ENCODE data around the gene PHYHD1. TPM values are rescaled to one million over a fixed set of nuclear protein-coding genes. Genes with fewer than 3 reads are reported as not detected.
A peak's percentile ranks its signal among the peaks of the same experiment; 100 is the strongest.

The PHYHD1 gene
- polyA plus RNA-seq (ENCODE audit: insufficient read length in 3 of 3): 10 to 100 TPM; 51.6 to 62.8 (median 56.2) TPM
- long read RNA-seq, donor 1: 0 reads
- long read RNA-seq, donor 2: 0 reads
- long read RNA-seq, donor 3, partial matches to known transcripts: 7 of 7 reads
- long read RNA-seq, donor 3, other reads (novel, unspliced or antisense): 0 of 7 reads
- long read RNA-seq, donor 4, partial matches to known transcripts: 0 of 1 reads
- long read RNA-seq, donor 4, other reads (novel, unspliced or antisense): 0 of 1 reads
- long read RNA-seq, donor 5: 0 reads
- long read RNA-seq, donor 6, partial matches to known transcripts: 5 of 7 reads
- long read RNA-seq, donor 6, other reads (novel, unspliced or antisense): 0 of 7 reads
- long read RNA-seq, donor 7, partial matches to known transcripts: 7 of 9 reads
- long read RNA-seq, donor 7, other reads (novel, unspliced or antisense): 0 of 9 reads
- long read RNA-seq, donor 8, partial matches to known transcripts: 27 of 33 reads
- long read RNA-seq, donor 8, other reads (novel, unspliced or antisense): 0 of 33 reads
- long read RNA-seq, donor 9, partial matches to known transcripts: 0 of 2 reads
- long read RNA-seq, donor 9, other reads (novel, unspliced or antisense): 0 of 2 reads
- long read RNA-seq, donor 10, partial matches to known transcripts: 8 of 9 reads
- long read RNA-seq, donor 10, other reads (novel, unspliced or antisense): 0 of 9 reads
- long read RNA-seq, donor 11, partial matches to known transcripts: 0 of 1 reads
- long read RNA-seq, donor 11, other reads (novel, unspliced or antisense): 0 of 1 reads
- long read RNA-seq, donor 12, partial matches to known transcripts: 0 of 1 reads
- long read RNA-seq, donor 12, other reads (novel, unspliced or antisense): 0 of 1 reads
- long read RNA-seq, donor 13: 0 reads
- long read RNA-seq, donor 14, partial matches to known transcripts: 6 of 8 reads
- long read RNA-seq, donor 14, other reads (novel, unspliced or antisense): 0 of 8 reads
- long read RNA-seq, donor 15, partial matches to known transcripts: 0 of 3 reads
- long read RNA-seq, donor 15, other reads (novel, unspliced or antisense): 0 of 3 reads
- long read RNA-seq, donor 16, partial matches to known transcripts: 9 of 11 reads
- long read RNA-seq, donor 16, other reads (novel, unspliced or antisense): 0 of 11 reads

DNA sequence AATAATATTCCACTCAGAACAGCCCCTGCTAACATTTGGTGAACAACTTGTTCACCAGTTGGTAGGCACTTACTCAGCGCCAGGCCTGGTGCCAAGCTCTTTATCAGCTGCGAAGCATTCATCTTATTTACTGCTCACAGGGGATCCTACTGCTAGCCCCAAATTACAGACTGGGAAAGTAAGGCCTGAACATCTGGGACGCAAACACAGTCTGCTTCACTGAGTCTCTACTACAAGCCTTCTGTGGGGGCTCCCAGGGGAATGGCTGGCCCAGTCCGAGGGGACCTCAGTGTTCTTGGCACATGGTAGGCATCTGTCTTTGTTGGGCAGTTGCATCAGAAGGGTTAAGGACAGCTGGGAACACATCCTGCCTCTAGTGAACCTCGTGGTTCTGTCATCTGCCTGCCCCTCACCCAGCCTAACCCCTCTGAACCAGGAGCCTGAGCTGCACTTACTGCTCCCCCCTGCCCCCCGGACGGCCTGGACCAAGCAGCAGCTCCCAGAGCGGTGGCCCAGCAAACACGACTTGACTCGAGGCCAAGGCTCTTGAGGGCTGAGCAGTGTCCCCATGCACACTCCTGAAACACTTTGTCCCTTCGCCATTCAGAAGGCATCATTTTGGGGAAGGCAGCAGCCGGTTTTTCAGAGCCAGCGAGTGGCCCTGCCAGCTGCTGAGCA, at the start of gene PHYHD1:
TSS of gene PHYHD1 (plus strand) at position 602 of the 678 bp plus-strand sequence. CDS start 1,342 bp downstream, outside the sequence.
- no peak for DNase-seq (ENCODE audit: extremely low read depth in 1 of 11, low read depth in 9 of 11, low spot score in 4 of 11)

DNA sequence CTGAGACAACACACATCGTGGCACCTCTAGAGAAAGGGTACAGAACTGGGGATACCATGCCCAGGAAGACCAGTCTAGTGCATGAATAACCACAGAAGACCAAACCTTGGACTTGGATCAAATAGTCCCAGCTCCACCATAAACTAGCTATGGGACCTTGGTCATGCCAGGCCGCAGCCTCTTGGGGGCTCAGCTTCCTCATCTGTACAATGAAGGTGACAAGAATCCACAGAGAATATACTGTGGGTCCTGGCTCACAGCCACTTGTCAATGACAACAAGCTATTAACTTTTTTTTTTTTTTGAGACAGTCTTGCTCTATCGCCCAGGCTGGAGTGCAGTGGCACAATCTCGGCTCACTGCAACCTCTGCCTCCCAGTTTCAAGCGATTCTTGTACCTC, 42.9 kb upstream of the PHYHD1 start:
- no peak for DNase-seq (ENCODE audit: extremely low read depth in 1 of 11, low read depth in 9 of 11, low spot score in 4 of 11)

DNA sequence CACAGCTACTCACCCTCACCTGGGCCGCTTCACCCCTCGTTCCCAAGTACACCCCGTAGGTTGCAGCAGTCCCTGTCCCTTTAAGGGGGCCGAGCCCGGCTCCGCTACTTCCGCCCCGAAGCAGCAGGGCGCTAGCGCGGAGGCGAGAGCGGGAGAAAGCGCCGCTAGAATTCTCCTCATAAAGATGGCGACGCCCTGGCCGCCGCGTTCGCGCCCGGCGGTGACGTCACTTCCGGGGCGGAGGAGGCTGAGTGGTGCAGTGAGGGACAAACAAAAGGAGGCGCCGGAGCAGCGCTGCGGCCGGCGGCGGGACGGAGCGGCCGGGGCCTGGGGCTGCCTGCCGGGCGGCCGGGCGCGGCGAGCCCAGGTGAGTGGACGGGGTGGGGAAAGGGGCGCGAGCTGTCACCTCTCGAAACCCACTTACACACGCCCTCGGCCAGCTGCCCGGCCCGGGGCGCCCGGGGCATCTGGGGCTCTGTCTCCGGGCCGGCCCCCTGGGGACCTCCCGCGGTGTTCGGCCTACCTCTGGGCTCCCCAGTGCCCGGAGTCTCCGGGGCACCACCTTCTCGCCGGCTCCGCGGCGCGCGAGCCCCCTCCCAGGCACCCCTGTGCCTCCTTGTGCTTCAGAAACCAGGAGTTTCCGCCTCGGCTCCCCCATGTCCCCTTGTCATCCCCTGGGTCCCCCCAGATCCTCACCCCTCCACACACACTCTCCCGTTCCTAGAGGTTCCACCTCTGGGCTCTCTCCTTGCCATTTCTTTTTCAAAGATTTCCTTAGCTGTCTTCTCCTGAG, 38.7 kb upstream of the PHYHD1 start, which contains the start of the genes KYAT1 and LRRC8A:
TSS of gene KYAT1 (minus strand) at position 67 of the 793 bp plus-strand sequence. CDS start 36,545 bp downstream, outside the sequence.
TSS of gene LRRC8A (plus strand) at position 250 of the 793 bp plus-strand sequence. CDS start 25,032 bp downstream, outside the sequence.
- DNase-seq (ENCODE audit: extremely low read depth in 1 of 11, low read depth in 9 of 11, low spot score in 4 of 11): peak; percentile 89 to 96 (median 95)

DNA sequence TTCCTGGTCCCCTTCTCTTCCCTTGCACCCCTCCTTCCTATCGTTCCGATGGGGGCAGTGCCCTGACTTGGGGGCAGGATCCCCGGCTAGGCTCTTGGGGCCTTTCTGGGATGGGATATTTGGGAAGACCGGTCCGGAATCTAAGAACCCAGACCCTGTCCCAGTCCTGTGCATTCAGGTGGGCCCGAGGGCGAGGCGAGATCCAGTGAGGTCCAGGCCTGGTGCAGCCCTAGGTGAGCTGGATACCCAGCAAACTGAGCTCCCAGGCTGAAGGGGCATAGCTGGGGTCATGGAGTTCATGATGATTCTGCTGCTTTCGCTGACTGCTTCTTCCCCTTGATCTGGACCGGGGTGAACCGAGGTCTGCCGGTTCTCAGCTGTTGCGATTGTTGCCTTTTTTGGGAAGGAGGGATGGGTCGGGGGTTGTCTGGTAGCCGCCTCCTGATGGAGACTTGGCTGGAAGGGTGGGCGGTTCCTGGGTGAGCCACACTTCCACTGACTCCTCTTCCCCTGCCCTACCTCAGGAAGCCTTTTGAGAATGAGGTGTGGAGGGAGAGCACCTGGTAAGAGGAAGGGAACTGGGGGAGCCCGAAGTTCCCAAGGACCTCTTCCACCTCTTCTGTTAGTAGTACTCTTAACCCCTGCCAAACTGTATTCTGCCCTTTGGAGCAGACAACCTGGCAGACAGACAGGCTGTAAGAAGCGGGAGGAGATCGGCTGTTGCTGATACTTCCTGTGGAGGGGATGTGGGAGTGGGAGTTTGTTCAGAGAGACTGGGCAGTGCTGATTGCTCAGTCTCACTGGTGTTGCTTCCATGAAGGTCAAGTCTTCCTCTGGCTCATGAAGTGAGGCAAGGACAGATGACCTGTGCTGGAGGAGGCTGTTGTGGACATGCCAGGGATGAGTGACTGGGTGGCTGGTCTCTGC, 37.8 kb upstream of the PHYHD1 start:
- no peak for DNase-seq (ENCODE audit: extremely low read depth in 1 of 11, low read depth in 9 of 11, low spot score in 4 of 11)

DNA sequence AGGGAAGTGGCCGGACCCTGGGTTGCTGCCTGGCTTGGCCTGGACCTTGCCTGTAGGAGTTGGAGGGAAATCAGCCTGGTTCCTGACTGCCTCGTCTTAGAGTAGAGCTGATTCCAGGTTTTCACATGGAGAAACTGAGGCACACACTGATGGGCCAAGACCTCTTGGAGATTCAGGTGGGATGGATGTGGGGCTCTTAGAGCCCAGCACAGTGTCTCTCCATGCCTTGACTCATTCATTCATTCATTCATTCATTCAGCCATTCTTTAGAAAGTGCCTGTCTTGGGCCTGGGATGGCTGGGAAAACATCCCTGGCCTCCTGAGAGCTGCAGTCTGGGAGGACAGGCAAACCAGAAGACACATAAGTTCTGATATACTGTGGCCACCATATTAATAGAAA, 36.6 kb upstream of the PHYHD1 start:
- no peak for DNase-seq (ENCODE audit: extremely low read depth in 1 of 11, low read depth in 9 of 11, low spot score in 4 of 11)

DNA sequence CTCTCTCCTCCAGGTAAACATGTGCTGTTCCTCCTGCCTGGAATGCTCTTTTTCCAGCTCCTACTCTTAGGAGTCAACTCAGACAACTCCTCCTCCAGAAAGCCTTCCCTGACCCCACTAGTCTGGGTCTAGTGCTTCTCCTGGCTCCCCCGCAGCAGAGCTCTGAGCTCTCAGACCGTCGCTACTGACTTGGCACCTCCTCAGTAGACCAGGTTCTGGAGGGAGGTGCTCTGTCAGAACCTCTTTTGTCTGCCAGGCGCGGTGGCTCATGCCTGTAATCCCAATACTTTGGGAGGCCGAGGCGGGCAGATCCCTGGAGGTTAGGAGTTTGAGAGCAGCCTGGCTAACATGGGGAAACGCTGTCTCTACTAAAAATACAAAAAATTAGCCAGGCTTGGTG, 35.4 kb upstream of the PHYHD1 start:
- DNase-seq (ENCODE audit: extremely low read depth in 1 of 11, low read depth in 9 of 11, low spot score in 4 of 11): no peak

DNA sequence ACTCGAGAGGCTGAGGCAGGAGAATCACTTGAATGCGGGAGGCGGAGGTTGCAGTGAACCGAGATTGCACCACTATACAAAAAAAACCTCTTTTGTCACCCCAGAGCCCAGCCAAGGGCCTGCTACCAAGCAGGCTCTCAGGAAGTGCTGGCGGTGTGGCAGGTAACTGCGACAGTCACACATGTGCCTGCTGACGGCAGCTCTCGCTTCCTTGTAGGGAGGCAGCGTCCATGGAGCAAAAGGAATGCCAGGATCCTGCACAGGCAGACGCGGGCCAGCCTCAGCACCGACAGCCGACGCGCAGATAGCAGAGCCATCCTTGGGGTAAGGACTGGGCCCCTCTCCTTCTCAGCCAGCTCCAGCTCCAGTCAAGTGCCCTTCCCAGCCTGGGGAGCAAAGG, 35.0 kb upstream of the PHYHD1 start:
- DNase-seq (ENCODE audit: extremely low read depth in 1 of 11, low read depth in 9 of 11, low spot score in 4 of 11): no peak

DNA sequence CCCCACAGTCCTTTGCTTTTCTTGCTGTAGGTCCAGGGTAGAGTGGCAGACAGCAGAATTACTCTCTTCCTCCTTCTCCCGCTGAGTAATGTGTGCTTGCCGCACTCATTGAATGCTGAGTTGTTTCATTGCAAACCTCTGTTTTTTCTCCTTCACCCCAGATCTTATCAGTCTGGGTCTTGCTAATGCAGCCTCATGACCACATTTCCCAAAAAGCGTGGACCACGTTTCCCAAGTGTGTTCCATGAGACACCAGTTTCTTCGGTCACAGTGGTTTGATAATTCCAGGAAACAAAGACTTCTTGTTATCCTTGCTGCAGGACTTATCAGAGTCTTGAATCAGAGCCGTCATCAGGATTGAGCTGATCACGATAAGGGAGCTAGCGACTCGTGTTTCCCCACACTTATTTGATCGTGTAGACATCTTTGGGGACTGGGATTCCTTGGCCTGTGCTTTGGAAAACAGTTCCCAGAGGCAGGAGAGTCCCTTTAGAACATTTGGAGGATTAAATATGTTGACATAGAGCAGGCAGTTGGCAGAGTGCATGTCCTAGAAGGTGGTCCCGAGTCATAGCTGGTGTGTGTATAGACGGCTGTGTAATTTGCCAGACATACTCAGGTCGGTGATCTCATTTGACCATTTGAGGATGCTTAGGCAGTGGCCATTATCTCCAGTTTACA, 34.4 kb upstream of the PHYHD1 start:
- DNase-seq (ENCODE audit: extremely low read depth in 1 of 11, low read depth in 9 of 11, low spot score in 4 of 11): no peak

DNA sequence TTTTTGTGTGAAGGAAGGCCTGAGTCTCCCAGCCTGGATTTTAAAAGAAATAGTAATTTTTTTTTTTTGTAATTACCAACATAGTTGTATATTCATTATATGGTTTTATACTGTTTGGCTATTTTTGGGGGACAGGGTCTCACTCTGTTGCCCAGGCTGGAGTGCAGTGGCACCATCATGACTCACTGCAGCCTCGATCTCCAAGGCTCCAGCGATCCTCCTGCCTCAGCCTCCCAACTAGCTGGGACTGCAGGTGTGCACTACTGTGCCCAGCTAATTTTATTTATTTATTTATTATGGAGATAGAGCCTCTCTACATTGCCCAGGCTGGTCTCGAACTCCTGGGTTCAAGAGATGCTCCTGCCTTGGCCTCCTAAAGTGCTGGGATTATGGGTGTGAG, 33.7 kb upstream of the PHYHD1 start:
- no peak for DNase-seq (ENCODE audit: extremely low read depth in 1 of 11, low read depth in 9 of 11, low spot score in 4 of 11)

DNA sequence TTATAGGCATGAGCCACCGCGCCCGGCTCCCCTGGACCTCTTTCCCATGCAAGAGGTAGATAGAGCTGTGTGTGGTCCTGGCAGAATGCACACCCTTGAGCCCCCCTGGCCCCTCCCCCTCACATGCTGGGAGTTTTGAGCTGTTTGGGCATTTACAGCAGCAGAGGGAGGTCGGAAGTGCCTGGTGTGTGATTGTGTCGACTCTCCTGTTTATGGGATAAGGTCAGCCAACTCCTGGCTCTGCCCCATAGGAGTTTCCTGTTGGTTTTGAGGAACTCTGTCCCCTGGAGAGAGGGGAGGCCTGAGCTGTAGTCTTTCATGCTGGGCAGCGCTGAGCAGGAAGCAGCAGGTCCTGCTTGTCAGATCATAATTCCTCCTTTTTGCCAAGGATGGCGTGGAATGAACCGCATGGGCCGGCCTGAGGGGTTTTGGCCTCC, 32.9 kb upstream of the PHYHD1 start:
- DNase-seq (ENCODE audit: extremely low read depth in 1 of 11, low read depth in 9 of 11, low spot score in 4 of 11): no peak

DNA sequence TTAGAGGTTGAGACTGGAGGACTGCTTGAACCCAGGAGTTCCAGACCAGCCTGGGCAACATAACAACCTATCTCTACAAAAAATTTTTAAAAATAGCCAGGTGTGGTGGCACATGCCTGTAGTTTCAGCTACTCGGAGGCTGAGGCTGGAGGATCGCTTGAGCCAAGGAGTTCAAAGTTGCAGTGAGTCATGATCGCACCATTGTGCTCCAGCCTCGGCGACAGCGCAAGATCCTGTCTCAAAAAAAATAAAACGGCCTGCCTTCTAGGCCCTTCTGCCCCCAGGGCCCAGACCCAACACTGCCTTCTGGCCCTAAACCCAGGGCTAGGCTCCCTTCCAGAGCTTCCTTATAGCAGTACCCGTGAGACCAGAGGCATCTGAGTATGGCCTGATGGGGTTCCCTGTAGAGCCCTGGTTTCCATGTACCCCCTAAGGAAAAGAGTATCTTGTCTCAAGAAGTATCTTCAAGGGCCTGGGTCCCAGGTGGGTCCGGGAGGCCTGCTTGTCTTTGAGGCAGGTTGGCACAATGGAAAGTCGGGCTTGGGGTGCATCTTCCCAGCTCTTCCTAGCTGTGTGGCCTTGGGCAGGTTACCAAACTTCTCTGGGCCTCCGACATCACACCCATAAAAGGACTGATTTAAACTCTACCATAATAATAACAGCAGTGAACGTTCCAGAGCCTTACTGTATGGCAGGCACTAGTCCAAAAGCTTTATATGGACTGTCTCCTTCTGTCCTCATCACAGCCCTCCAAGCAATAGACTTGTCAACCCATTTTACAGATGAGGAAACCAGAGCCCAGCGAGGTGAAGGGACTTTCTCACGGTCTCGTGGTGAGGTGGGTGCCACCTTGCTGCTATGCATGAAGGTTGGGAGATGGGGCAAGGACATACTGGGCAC, 29.2 kb upstream of the PHYHD1 start:
- no peak for DNase-seq (ENCODE audit: extremely low read depth in 1 of 11, low read depth in 9 of 11, low spot score in 4 of 11)

DNA sequence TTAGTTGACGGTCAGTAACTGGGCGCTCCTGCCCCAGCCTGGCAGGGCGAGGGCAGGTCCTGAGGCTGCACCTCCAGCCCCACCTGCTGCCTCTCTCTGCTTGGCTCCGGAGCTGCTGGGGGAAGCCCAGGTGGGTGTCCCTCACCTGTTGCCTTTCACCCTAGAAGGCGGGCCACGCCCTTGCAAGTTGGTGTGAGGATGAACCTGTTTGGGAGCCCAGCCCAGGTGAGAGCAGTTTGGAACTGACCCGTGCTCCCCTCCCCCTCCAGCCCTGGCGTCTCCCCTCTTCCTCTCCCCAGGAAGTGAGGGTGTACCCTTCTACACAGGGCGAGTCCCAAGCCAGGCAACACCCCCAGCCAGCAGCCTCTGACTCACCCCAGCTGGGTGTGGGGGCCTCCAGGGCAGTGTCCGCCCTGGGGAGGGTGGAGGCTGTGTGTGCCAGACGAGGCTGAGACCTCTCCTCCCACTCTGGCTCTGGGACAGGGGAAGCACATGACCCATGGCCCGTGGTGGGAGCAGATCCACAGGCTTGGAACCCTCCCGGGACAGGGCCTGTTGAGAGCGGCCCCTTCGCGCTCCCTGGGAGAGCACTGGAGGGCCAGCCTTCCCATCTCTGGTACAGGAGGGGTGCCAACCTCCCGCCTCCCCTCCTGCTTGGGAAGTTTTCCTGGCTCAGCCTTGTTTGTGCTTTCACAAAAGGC, 28.4 kb upstream of the PHYHD1 start:
- DNase-seq (ENCODE audit: extremely low read depth in 1 of 11, low read depth in 9 of 11, low spot score in 4 of 11): no peak

DNA sequence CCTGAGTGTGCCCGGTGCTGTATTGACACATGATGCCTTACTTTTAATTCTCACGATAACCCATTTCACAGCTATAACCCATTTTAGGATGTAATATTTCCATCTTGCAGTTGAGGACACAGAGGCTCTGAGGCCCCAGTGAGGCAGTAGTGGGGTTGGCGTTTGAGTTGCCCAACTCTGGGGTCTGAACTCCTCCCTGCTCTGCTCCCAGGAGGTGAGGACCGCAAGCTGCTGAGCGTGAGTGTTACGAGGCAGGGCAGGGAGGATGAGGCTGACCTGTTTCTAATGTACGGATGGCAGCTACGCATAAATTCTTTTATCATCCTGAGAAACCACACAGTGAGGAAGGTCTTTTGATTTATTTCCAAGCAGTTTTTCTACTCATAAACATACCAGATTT, 27.4 kb upstream of the PHYHD1 start:
- DNase-seq (ENCODE audit: extremely low read depth in 1 of 11, low read depth in 9 of 11, low spot score in 4 of 11): no peak

DNA sequence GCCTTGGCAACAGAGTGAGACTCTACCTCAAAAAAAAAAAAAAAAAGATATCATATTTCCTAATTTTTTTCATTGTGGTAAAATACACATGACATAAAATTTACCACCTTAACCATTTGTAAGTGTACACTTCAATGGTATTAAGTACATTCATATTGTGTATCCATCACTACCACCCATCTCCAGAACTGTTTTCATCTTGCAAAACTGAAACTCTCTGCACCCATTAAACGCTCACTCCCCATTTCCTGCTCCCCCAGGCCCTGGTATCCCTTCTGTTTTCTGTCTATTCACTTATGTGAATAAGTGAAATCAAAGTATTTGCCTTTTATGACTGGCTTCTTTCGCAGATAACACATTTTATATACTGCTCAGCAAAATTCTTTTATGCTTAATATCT, 26.0 kb upstream of the PHYHD1 start:
- DNase-seq (ENCODE audit: extremely low read depth in 1 of 11, low read depth in 9 of 11, low spot score in 4 of 11): no peak

DNA sequence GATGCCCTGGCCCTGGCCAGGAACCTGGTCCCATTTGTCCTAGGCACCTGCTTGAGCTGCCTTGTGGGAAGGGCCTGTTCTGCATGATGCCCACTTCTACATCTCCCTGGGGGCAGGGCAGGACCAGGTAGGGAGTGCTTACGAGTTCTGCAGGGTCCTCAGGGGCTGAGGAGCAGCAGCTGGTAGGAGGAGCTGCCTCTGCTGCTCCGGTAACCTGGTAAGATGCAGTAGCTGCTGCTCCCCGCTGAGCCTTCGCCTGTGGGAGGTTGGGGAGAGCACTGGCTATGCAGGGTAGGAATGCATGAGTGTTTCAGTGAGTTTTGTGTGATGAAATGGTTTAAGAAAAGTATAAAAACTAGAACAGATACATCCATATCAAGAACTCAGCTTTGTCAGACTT, 25.2 kb upstream of the PHYHD1 start:
- no peak for DNase-seq (ENCODE audit: extremely low read depth in 1 of 11, low read depth in 9 of 11, low spot score in 4 of 11)
